CD8-positive, alpha-beta memory T cell (primary cell): ENCODE measurements around the gene TRIM3. TPM values are rescaled to one million over a fixed set of nuclear protein-coding genes. Genes with fewer than 3 reads are reported as not detected.

ENCODE experiments used
- CTCF ChIA-PET: fragments of 350-600 bp; sonication (Branson Sonifier 250); formaldehyde crosslinking; loops from one replicate; lab custom pipeline; 2021; ENCODE audit warnings: antibody characterized with exemption; lab: Charles Lee
- POLR2A ChIA-PET: fragments of 350-600 bp; sonication (Branson Sonifier 250); formaldehyde crosslinking; loops from one replicate; lab custom pipeline; 2021; ENCODE audit warnings: antibody characterized with exemption; lab: Charles Lee
- DNase-seq, 5 donors: peaks; one replicate each; pipeline versions ENCODE4 v3.0.0 to v3.0.0-alpha.2; 2020 to 2022; ENCODE audit warnings: mixed read lengths in 1 of 5
- H3K27ac ChIP-seq: one replicate; pipeline ENCODE4 v1.7.0; 2013; ENCODE audit warnings: low read depth, mild to moderate bottlenecking, low read length, moderate library complexity
- H3K27me3 ChIP-seq: 2 replicates; pipeline ENCODE4 v1.7.0; 2013; ENCODE audit warnings: low read length, mild to moderate bottlenecking; ENCODE audit not compliant: insufficient read depth, poor library complexity, severe bottlenecking
- H3K36me3 ChIP-seq: 2 replicates; pipeline ENCODE4 v1.7.0; 2013; ENCODE audit warnings: mild to moderate bottlenecking, low read length, moderate library complexity; ENCODE audit not compliant: insufficient read depth
- H3K4me1 ChIP-seq: 2 replicates; pipeline ENCODE4 v1.7.0; 2013; ENCODE audit warnings: mild to moderate bottlenecking, low read length, moderate library complexity; ENCODE audit not compliant: insufficient read depth
- H3K4me3 ChIP-seq: 2 replicates; pipeline ENCODE4 v1.7.0; 2013; ENCODE audit warnings: mild to moderate bottlenecking, low read length
- H3K9me3 ChIP-seq: 2 replicates; pipeline ENCODE4 v1.7.0; 2013; ENCODE audit warnings: mild to moderate bottlenecking, low read length
- H3K27ac Mint-ChIP-seq, 8 donors: one replicate each; pipeline ENCODE4 v1.8.0; 2020 to 2021; ENCODE audit warnings: mixed read lengths in 8 of 8, mild to moderate bottlenecking in 6 of 8, inconsistent platforms in 3 of 8, moderate library complexity in 3 of 8
- H3K27me3 Mint-ChIP-seq, 2 donors: one replicate each; pipeline ENCODE4 v1.8.0; 2020 to 2021; ENCODE audit warnings: mixed read lengths in 2 of 2, mild to moderate bottlenecking in 1 of 2, moderate library complexity in 1 of 2
- H3K36me3 Mint-ChIP-seq, 3 donors: one replicate each; pipeline ENCODE4 v1.8.0; 2020 to 2021; ENCODE audit warnings: mixed read lengths in 3 of 3, inconsistent platforms in 1 of 3, mild to moderate bottlenecking in 1 of 3
- H3K4me1 Mint-ChIP-seq, 3 donors: one replicate each; pipeline ENCODE4 v1.8.0; 2020 to 2021; ENCODE audit warnings: mixed read lengths in 3 of 3, inconsistent platforms in 1 of 3, mild to moderate bottlenecking in 1 of 3
- H3K4me3 Mint-ChIP-seq, 7 donors: one replicate each; pipeline ENCODE4 v1.8.0; 2020 to 2021; ENCODE audit warnings: mixed read lengths in 7 of 7, mild to moderate bottlenecking in 6 of 7, moderate library complexity in 4 of 7, inconsistent platforms in 2 of 7
- H3K9me3 Mint-ChIP-seq, 5 donors: one replicate each; pipeline ENCODE4 v1.8.0; 2020 to 2022; ENCODE audit warnings: mixed read lengths in 5 of 5, mild to moderate bottlenecking in 3 of 5, moderate library complexity in 2 of 5, inconsistent platforms in 1 of 5
- polyA plus RNA-seq: library from polyadenylated mRNA; unstranded; fragments of 300-500 nt; fragmentation: Illumina TruSeq; gene quantifications from one replicate; pipeline ENCODE4 v1.2.3, GENCODE V29; 2021
- total RNA-seq, 2 experiments: library from RNA; stranded (reverse); gene quantifications; one replicate each; pipeline ENCODE4 v1.2.3, GENCODE V29; 2021

Gene TRIM3
- total and polyA plus RNA-seq, 3 experiments from 2014 or later = 2.4 to 6.8 (median 6.4) TPM

DNA sequence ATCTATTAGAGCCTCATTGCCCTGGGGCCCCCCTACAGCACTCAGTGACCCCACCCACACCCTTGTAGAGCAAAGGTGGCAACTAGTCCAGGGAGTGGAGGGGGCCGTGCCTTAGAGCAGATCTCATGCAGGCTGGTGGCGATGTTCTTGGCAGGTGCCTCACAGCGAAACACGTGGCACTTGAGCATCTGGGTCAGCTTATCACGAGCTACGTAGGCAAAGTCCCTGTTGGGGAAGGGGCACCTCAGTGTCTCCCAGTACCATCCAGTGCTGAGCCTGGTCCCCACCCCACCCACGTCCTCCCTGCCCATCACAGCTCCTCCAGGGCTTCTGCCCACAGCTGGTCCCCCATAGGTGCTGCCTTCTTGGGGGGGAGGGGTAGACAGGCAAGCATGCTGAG is 72.3 kb downstream of the TRIM3 start:
- no peak overlapping the region for H3K27ac ChIP-seq

GRCh38 chr11:6400431-6401345 is 73.1 kb downstream of the TRIM3 start:
- Mint-ChIP-seq H3K36me3 (peaks cover 11 to 57% (median 18%) of the 10 kb centered on the region in 3 donors), H3K27ac (peak overlapping the region in 6 of 8 donors; percentile 48 to 88 (median 62)), H3K9me3 (peaks cover 0 to 3% (median 0%) of the 10 kb centered on the region in 5 donors), H3K27me3 (peaks cover 0 to 5% of the 10 kb centered on the region in 2 donors), H3K4me1 (peaks cover 60 to 93% (median 87%) of the 10 kb centered on the region in 3 donors), H3K4me3 (peak overlapping the region in 4 of 7 donors; percentile 52 to 59 (median 58))
- Histone ChIP-seq H3K27me3 (no peaks in the 10 kb centered on the region), H3K27ac (no peak overlapping the region), H3K9me3 (no peaks in the 10 kb centered on the region), H3K4me3 (no peak overlapping the region), H3K4me1 (peaks cover 69% of the 10 kb centered on the region), H3K36me3 (peaks cover 8% of the 10 kb centered on the region)
- ChIA-PET POLR2A (interaction anchor here (3.8 to 5.5 kb wide), 2 partner anchors 10 to 17 kb away, joined by 56 read pairs; partner anchors contain the start of genes APBB1 and SMPD1), CTCF (interaction anchor here (1.3 to 8.2 kb wide), 5 partner anchors 10 to 43 kb away, joined by 4 to 100 read pairs (median 15); partner anchors contain the start of genes APBB1 and SMPD1)
- DNase-seq = no peak

More for the DNA sequence above, 72.3 kb downstream of the TRIM3 start:
- Mint-ChIP-seq H3K27ac (peak overlapping the region in 7 of 8 donors; percentile 74 to 99 (median 97)), H3K4me1 (peaks cover 66 to 94% (median 88%) of the 10 kb centered on the region in 3 donors), H3K9me3 (peaks cover 0 to 3% (median 0%) of the 10 kb centered on the region in 5 donors), H3K4me3 (peak overlapping the region in 5 of 7 donors; percentile 13 to 89 (median 28)), H3K27me3 (peaks cover 0 to 5% of the 10 kb centered on the region in 2 donors), H3K36me3 (peaks cover 11 to 53% (median 17%) of the 10 kb centered on the region in 3 donors)
- DNase-seq = no peak
- ChIA-PET CTCF (interaction anchor here (1.3 to 8.2 kb wide), 5 partner anchors 11 to 104 kb away, joined by 4 to 100 read pairs (median 7); partner anchors contain the start of genes APBB1 and SMPD1), POLR2A (interaction anchor here (3.8 to 5.5 kb wide), 2 partner anchors 11 to 16 kb away, joined by 56 read pairs; partner anchors contain the start of genes APBB1 and SMPD1)
- H3K4me1 ChIP-seq = peaks cover 77% of the 10 kb centered on the region
- peaks cover 8% of the 10 kb centered on the region for H3K36me3 ChIP-seq
- no peaks in the 10 kb centered on the region for H3K27me3 ChIP-seq
- no peak overlapping the region for H3K4me3 ChIP-seq
- H3K9me3 ChIP-seq = no peaks in the 10 kb centered on the region

Other genes starting within 250 kb of the TRIM3 start
- gene FHIP1B, start 239.3 kb downstream of the TRIM3 start, total RNA-seq = 10 to 100 TPM; 20.2 to 20.6 TPM
- 16.4 TPM for gene FHIP1B, start 239.3 kb downstream of the TRIM3 start, polyA plus RNA-seq
- under 1 TPM in 1 of 2 experiments, not detected in 1; 0.15 TPM for gene CNGA4, start 234.9 kb downstream of the TRIM3 start, total RNA-seq
- gene CNGA4, start 234.9 kb downstream of the TRIM3 start, polyA plus RNA-seq = not detected
- gene CCKBR, start 214.1 kb downstream of the TRIM3 start, total RNA-seq = not detected
- gene CCKBR, start 214.1 kb downstream of the TRIM3 start, polyA plus RNA-seq = not detected
- gene CAVIN3, start 153.4 kb downstream of the TRIM3 start, total RNA-seq = 10 to 100 TPM; 72.5 to 75.5 TPM
- not detected for gene CAVIN3, start 153.4 kb downstream of the TRIM3 start, polyA plus RNA-seq
- gene SMPD1, start 83.5 kb downstream of the TRIM3 start, total RNA-seq = 10 to 100 TPM; 30.4 to 30.9 TPM
- gene SMPD1, start 83.5 kb downstream of the TRIM3 start, polyA plus RNA-seq = 17.3 TPM
- 10 to 100 TPM; 41.7 to 43.6 TPM for gene APBB1, start 54.8 kb downstream of the TRIM3 start, total RNA-seq
- gene APBB1, start 54.8 kb downstream of the TRIM3 start, polyA plus RNA-seq = 80.2 TPM
- under 1 TPM in 1 of 2 experiments, not detected in 1; 0.27 TPM for gene HPX, start 33.0 kb downstream of the TRIM3 start, total RNA-seq
- not detected for gene HPX, start 33.0 kb downstream of the TRIM3 start, polyA plus RNA-seq
- gene ARFIP2, start 7.4 kb upstream of the TRIM3 start, total RNA-seq = 10 to 100 TPM; 46.9 to 47.5 TPM
- 35.2 TPM for gene ARFIP2, start 7.4 kb upstream of the TRIM3 start, polyA plus RNA-seq
- gene TIMM10B, start 7.6 kb upstream of the TRIM3 start, total RNA-seq = 10 to 100 TPM; 43.6 to 46.3 TPM
- 32.1 TPM for gene TIMM10B, start 7.6 kb upstream of the TRIM3 start, polyA plus RNA-seq
- gene DNHD1, start 23.3 kb upstream of the TRIM3 start, total RNA-seq = 1 to 10 TPM; 8.0 to 9.2 TPM
- 1.9 TPM for gene DNHD1, start 23.3 kb upstream of the TRIM3 start, polyA plus RNA-seq
- gene RRP8, start 129.7 kb upstream of the TRIM3 start, total RNA-seq = 10 to 100 TPM; 42.0 to 44.7 TPM
- 21.1 TPM for gene RRP8, start 129.7 kb upstream of the TRIM3 start, polyA plus RNA-seq
- 10 to 100 TPM; 90.1 to 92.6 TPM for gene ILK, start 129.8 kb upstream of the TRIM3 start, total RNA-seq
- gene ILK, start 129.8 kb upstream of the TRIM3 start, polyA plus RNA-seq = 111 TPM
- gene TAF10, start 138.3 kb upstream of the TRIM3 start, total RNA-seq = 100 to 1,000 TPM; 173 to 175 TPM
- 336 TPM for gene TAF10, start 138.3 kb upstream of the TRIM3 start, polyA plus RNA-seq
- 10 to 100 TPM; 57.2 to 61.6 TPM for gene TPP1, start 145.5 kb upstream of the TRIM3 start, total RNA-seq
- 165 TPM for gene TPP1, start 145.5 kb upstream of the TRIM3 start, polyA plus RNA-seq
- under 1 TPM; 0.89 to 0.96 TPM for gene DCHS1, start 181.9 kb upstream of the TRIM3 start, total RNA-seq
- 1.5 TPM for gene DCHS1, start 181.9 kb upstream of the TRIM3 start, polyA plus RNA-seq
- 100 to 1,000 TPM; 124 to 129 TPM for gene MRPL17, start 209.4 kb upstream of the TRIM3 start, total RNA-seq
- gene MRPL17, start 209.4 kb upstream of the TRIM3 start, polyA plus RNA-seq = 24.3 TPM